Stomach (tissue), 4 donors: Measurements from ENCODE around the gene VTI1A.

Experiments
- CTCF ChIP-seq, 7 experiments: fragments of 450-650 bp in 4 of 7; fragments of 200-600 bp in 3 of 7; sonication (generic) in 3 of 7; IDR thresholded peaks; one replicate each; pipeline ENCODE4 v1.5.1; 2016 to 2019; ENCODE audit warnings: antibody characterized with exemption in 7 of 7, control low read depth in 2 of 7, mild to moderate bottlenecking in 1 of 7
- EP300 ChIP-seq: sonication (generic); formaldehyde crosslinking; IDR thresholded peaks from one replicate; pipeline ENCODE4 v1.6.1; 2017; ENCODE audit warnings: antibody characterized with exemption
- POLR2A ChIP-seq, 4 donors: fragments of 450-650 bp; IDR thresholded peaks; one replicate each; pipeline ENCODE4 v1.6.1; 2016; ENCODE audit warnings: antibody characterized with exemption in 4 of 4, control low read depth in 2 of 4, mild to moderate bottlenecking in 1 of 4, moderate library complexity in 1 of 4
- POLR2AphosphoS5 ChIP-seq, 3 donors: sonication (generic); formaldehyde crosslinking; IDR thresholded peaks; one replicate each; pipeline ENCODE4 v1.6.1; 2016; ENCODE audit warnings: antibody characterized with exemption in 3 of 3

GRCh38 chr10:112817981-112818777 is 371.2 kb downstream of the VTI1A start:
- TF ChIP-seq CTCF (IDR thresholded peaks at IDR 0.05): no peak
- no peak for TF ChIP-seq POLR2A (IDR thresholded peaks at IDR 0.05)
- no peak for TF ChIP-seq POLR2AphosphoS5 (IDR thresholded peaks at IDR 0.05)
- TF ChIP-seq EP300: no peak
